GM12892 (cell line): ENCODE measurements around the gene USP53.

Experiments used
- POLR2A ChIP-seq: IDR thresholded peaks from 2 replicates; pipeline ENCODE4 v1.6.1; 2011; ENCODE audit warnings: low read depth, low read length, control low read depth
- TAF1 ChIP-seq: IDR thresholded peaks from 2 replicates; pipeline ENCODE4 v1.6.1; 2011; ENCODE audit warnings: low read depth, mild to moderate bottlenecking, control low read depth, low read length, borderline replicate concordance

GRCh38 chr4:119300101-119300978 lies 87.8 kb downstream of the USP53 start:
- TF ChIP-seq POLR2A (peak; percentile 92), TAF1 (peak; percentile 66)
